Measurements from ENCODE around the gene KRTAP1-3. TPM values are rescaled to one million over a fixed set of nuclear protein-coding genes. Genes with fewer than 3 reads are reported as not detected.

KRTAP1-3 gene
- total RNA-seq, 1 experiment from 2014 or later: not detected

GRCh38 chr17:41009936-41010335, 24.7 kb downstream of the KRTAP1-3 start:
- Mint-ChIP-seq H3K27ac (no peak overlapping the region), H3K36me3 (no peaks in the 10 kb centered on the region)
- CTCF ChIA-PET: no interaction called here

GRCh38 chr17:41009301-41009760, 25.3 kb downstream of the KRTAP1-3 start:
- no peak for DNase-seq (ENCODE audit: low spot score)
- H3K9me3 Mint-ChIP-seq: 0 out of 2 replicates have a peak, but pooled peaks cover 7% of the 10 kb centered on the region
- H3K36me3 Mint-ChIP-seq: no peaks in the 10 kb centered on the region
- H3K4me3 Mint-ChIP-seq: no peak overlapping the region
- TF ChIP-seq AFF4 (CRISPR knock-in tag; IDR thresholded peaks at IDR 0.05; ENCODE audit: borderline replicate concordance) (no peak), ZNF423 (CRISPR knock-in tag; IDR thresholded peaks at IDR 0.05) (no peak), ESRRA (CRISPR knock-in tag; IDR thresholded peaks at IDR 0.05; ENCODE audit: borderline replicate concordance) (no peak), IRF1 (CRISPR knock-in tag; IDR thresholded peaks at IDR 0.05) (no peak), SMAD3 (CRISPR knock-in tag; IDR thresholded peaks at IDR 0.05; ENCODE audit: borderline replicate concordance) (no peak)
- H3K27ac Mint-ChIP-seq: no peak overlapping the region
- ATAC-seq: no peak
- no peaks in the 10 kb centered on the region for H3K27me3 Mint-ChIP-seq (ENCODE audit: low read depth)
- POLR2A ChIA-PET: no interaction called here
- CTCF ChIA-PET: no interaction called here
- H3K4me1 Mint-ChIP-seq: peaks cover 15% of the 10 kb centered on the region

More at GRCh38 chr17:41009936-41010335, 24.7 kb downstream of the KRTAP1-3 start:
- ATAC-seq (no peak), DNase-seq (ENCODE audit: low spot score) (no peak)
- H3K9me3 Mint-ChIP-seq: 0 out of 2 replicates have a peak, but pooled peaks cover 7% of the 10 kb centered on the region
- H3K27me3 Mint-ChIP-seq (ENCODE audit: low read depth): no peaks in the 10 kb centered on the region
- peaks cover 15% of the 10 kb centered on the region for H3K4me1 Mint-ChIP-seq
- H3K4me3 Mint-ChIP-seq: no peak overlapping the region
- POLR2A ChIA-PET: no interaction called here
- TF ChIP-seq NFE2L1 (CRISPR knock-in tag; IDR thresholded peaks at IDR 0.05) (no peak), PREB (CRISPR knock-in tag; IDR thresholded peaks at IDR 0.05; ENCODE audit: borderline replicate concordance) (no peak), ZNF425 (CRISPR knock-in tag; conservative IDR thresholded peaks at IDR 0.05) (no peak), ESRRA (CRISPR knock-in tag; IDR thresholded peaks at IDR 0.05; ENCODE audit: borderline replicate concordance) (no peak)

- DNase-seq (ENCODE audit: low spot score): no peak
- ChIA-PET CTCF (no interaction called here), POLR2A (no interaction called here)
- H3K4me1 Mint-ChIP-seq: peaks cover 15% of the 10 kb centered on the region
- no peaks in the 10 kb centered on the region for H3K27me3 Mint-ChIP-seq (ENCODE audit: low read depth)
- H3K9me3 Mint-ChIP-seq: 0 out of 2 replicates have a peak, but pooled peaks cover 7% of the 10 kb centered on the region
- no peak within 1 kb of the TSS for H3K4me3 Mint-ChIP-seq
- H3K27ac Mint-ChIP-seq: peak within 1 kb of the TSS; percentile 36; the same call in 1 of the 2 replicates
- peak; percentile 30 for ATAC-seq
- no peaks in the 10 kb centered on the region for H3K36me3 Mint-ChIP-seq
- TF ChIP-seq EMX1 (CRISPR knock-in tag; IDR thresholded peaks at IDR 0.05): no peak
- no peak for TF ChIP-seq NFE2L1 (CRISPR knock-in tag; IDR thresholded peaks at IDR 0.05)
- TF ChIP-seq ELF4 (CRISPR knock-in tag; IDR thresholded peaks at IDR 0.05; ENCODE audit: low read depth): no peak
- no peak for TF ChIP-seq MYBL2 (CRISPR knock-in tag; IDR thresholded peaks at IDR 0.05)
- no peak for TF ChIP-seq ATF3 (CRISPR knock-in tag; conservative IDR thresholded peaks at IDR 0.05)
- no peak for TF ChIP-seq ARID4B (CRISPR knock-in tag; IDR thresholded peaks at IDR 0.05; ENCODE audit: borderline replicate concordance)
- no peak for TF ChIP-seq SMAD4 (CRISPR knock-in tag; IDR thresholded peaks at IDR 0.05)
- TF ChIP-seq CDX4 (CRISPR knock-in tag; IDR thresholded peaks at IDR 0.05; ENCODE audit: borderline replicate concordance): no peak
- no peak for TF ChIP-seq CREM (CRISPR knock-in tag; IDR thresholded peaks at IDR 0.05)
Measured at GRCh38 chr17:41008811-41009210, 25.9 kb downstream of the KRTAP1-3 start, which contains the start of gene KRTAP3-1. Gene KRTAP3-1 (minus strand): TSS chr17:41009128. CDS start chr17:41009074, 54 bp downstream.
